Activated T-cell treated with anti-CD3 and anti-CD28 coated beads for 4 hours (primary cell): Measurements from ENCODE around the gene PHF21A.

Experiments
- DNase-seq: peaks from one replicate; pipeline ENCODE4 v3.0.0-alpha.2; 2020

PHF21A gene

GRCh38 chr11:45931739-45932138, 189.5 kb downstream of the PHF21A start:
- DNase-seq: no peak

- DNase-seq: no peak
These were observed 190.2 kb downstream of the PHF21A start for GRCh38 chr11:45930951-45931570.

GRCh38 chr11:45930031-45930794, 191.0 kb downstream of the PHF21A start:
- DNase-seq: no peak

GRCh38 chr11:45929486-45930030, 191.7 kb downstream of the PHF21A start:
- DNase-seq: no peak

DNA sequence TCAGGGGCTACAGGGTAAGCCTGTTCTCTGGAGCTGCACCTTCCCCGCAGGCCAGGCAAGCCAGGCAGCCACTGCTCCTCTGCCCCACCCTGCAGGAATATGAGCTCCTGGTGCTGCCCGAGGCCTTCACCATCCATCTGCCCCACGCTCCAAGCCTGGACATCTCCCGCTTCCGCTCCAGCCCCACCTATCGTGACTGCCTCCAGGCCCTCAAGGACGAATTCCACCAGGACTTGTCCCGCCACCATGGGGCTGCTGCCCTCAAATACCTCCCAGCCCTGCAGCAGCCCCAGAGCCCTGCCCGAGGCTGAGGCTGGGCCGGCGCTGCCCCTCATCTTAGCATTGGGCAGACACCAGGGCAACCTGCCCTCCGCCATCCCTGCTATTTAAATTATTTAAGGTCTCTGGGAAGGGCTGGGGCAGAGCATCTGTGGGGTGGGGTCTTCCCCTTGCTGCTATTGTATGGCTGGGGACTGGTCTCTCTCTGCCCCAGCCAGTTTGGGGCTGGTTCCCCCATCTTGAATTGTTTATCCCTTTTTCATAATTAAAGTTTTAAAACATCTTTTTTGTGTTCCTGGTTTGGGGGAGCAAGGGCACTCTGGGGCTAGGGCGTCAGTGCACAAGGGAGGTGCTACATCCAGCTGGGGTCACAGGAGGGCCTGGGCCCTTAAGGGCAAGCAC, 192.6 kb downstream of the PHF21A start:
- no peak for DNase-seq

DNA sequence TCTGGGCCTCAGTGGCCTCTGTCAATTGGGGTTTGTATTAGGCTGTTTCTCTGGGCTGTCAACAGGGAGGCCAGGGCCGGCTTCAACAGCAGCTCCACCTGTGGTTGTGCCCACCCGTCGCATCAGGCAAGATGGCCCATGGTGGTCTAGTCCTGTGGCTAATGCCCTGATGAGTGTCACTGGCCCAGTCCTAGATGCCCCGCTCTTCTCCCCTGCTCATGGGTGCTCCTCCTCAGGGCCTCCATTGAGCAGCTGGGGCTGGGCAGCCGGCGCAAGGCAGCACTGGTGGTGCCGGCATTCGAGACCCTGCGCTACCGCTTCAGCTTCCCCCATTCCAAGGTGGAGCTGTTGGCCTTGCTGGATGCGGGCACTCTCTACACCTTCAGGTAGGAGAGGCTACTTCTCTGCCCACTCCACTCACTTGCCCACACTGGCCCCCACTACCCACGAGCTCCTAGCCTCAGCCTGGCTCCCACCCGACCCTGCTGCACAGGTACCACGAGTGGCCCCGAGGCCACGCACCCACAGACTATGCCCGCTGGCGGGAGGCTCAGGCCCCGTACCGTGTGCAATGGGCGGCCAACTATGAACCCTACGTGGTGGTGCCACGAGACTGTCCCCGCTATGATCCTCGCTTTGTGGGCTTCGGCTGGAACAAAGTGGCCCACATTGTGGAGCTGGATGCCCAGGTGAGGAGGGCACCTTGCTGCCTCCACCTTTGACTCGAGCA, 193.4 kb downstream of the PHF21A start:
- no peak for DNase-seq

DNA sequence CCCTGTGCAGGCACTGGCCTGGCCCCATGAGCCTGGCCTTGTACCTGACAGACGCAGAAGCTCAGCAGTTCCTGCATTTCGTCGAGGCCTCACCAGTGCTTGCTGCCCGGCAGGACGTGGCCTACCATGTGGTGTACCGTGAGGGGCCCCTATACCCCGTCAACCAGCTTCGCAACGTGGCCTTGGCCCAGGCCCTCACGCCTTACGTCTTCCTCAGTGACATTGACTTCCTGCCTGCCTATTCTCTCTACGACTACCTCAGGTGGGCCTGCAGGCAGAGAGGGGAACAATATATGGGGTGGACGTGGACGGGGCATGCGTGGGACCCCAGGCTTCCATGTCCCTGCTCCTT, 193.9 kb downstream of the PHF21A start:
- DNase-seq: no peak

DNA sequence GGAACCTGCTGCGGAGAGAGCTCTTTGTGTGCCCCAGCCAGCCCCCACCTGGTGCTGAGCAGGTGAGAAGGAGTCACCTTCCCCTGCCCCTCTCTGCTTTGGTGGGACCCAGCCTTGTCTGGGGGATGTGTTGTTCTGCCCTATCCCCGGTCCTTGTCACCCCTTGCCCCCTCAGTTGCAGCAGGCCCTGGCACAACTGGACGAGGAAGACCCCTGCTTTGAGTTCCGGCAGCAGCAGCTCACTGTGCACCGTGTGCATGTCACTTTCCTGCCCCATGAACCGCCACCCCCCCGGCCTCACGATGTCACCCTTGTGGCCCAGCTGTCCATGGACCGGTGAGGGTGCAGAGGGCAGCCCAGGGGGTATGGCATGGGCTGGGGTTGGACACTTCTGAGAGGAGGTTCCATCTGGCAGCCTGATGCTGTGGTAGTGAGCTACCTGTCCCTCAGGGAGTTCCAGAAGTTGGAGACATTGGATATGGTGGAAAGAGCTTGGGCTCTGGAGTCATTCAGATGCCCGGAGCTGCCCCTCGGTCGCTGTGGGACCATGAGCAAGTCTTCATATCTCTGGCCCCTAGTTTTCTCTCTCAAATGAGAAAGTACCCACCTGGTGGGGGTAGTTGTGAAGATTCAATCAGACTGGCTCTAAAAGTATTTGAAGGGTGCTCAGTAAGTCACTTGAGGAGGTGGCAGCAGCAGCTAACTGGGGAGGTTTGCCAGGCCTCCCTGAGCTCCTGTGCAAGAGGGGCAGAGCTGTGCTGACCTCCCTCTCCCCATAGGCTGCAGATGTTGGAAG, 194.5 kb downstream of the PHF21A start:
- no peak for DNase-seq

GRCh38 chr11:45926001-45926401, 195.3 kb downstream of the PHF21A start:
- no peak for DNase-seq

DNA sequence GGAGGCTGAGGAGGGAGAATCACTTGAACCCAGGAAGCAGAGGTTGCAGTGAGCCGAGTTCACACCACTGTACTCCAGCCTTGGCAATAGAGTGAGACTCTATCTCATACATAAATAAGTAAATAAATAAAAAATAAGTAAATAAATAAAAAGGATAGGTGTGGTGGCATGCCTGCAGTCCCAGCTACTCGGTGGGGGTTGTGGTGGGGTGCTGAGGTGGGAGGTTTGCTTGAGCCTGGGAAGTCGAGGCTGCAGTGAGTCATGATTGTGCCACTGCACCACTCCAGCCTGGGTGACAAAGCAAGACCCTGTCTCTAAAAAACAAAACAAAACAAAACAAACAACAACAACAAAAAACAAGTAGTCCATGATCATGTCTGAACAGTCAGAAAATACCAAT, 195.7 kb downstream of the PHF21A start:
- DNase-seq: no peak

DNA sequence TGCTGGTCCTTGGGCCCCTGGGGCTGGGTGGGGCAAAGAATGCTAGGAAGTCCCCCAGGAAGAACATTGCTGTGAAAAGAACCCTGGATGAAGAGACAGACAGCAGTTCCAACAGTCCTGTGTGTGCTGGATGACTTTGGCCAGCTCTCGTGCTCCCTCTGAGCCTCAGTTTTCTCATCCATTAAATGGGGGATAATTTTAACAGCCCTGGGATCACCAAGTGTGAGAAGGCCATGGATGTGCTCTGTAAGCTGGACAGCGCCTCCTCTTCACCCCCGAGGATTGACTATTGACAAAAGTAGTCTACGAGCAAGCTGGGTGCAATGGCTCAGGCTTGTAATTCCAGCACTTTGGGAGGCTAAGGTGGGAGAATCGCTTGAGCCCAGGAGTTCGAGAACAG, 196.3 kb downstream of the PHF21A start:
- DNase-seq: no peak

DNA sequence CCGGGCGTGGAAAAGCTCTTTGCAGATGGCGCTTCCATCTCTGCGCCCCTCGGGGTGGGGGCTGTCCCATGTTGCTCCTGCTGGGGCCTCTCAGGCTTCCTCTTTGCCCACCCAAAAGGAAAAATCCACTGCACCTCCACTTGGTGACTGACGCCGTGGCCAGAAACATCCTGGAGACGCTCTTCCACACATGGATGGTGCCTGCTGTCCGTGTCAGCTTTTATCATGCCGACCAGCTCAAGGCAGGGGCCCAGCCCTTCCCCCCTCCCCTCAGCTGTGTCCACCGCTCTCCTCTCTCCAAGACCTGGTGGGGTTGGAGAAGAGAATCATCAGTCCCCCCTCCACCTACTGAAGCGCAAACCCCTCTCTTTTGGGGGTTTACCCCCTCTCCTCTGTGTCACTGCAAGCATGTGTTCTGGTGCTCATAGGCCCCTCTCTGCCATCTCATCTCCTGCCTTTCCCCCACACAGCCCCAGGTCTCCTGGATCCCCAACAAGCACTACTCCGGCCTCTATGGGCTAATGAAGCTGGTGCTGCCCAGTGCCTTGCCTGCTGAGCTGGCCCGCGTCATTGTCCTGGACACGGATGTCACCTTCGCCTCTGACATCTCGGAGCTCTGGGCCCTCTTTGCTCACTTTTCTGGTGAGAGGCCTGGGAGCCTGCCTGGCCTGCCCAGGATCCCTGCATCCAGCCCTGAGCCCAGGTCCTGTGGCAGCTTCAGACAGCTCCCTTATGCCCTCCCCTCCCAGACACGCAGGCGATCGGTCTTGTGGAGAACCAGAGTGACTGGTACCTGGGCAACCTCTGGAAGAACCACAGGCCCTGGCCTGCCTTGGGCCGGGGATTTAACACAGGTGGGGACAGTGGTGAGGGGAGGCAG, 197.0 kb downstream of the PHF21A start:
- DNase-seq: no peak

GRCh38 chr11:45922425-45923082, 198.7 kb downstream of the PHF21A start, which contains the start of gene LARGE2:
LARGE2 (plus strand) TSS chr11:45922656; CDS start chr11:45922883, 227 bp downstream.
- DNase-seq: no peak

DNA sequence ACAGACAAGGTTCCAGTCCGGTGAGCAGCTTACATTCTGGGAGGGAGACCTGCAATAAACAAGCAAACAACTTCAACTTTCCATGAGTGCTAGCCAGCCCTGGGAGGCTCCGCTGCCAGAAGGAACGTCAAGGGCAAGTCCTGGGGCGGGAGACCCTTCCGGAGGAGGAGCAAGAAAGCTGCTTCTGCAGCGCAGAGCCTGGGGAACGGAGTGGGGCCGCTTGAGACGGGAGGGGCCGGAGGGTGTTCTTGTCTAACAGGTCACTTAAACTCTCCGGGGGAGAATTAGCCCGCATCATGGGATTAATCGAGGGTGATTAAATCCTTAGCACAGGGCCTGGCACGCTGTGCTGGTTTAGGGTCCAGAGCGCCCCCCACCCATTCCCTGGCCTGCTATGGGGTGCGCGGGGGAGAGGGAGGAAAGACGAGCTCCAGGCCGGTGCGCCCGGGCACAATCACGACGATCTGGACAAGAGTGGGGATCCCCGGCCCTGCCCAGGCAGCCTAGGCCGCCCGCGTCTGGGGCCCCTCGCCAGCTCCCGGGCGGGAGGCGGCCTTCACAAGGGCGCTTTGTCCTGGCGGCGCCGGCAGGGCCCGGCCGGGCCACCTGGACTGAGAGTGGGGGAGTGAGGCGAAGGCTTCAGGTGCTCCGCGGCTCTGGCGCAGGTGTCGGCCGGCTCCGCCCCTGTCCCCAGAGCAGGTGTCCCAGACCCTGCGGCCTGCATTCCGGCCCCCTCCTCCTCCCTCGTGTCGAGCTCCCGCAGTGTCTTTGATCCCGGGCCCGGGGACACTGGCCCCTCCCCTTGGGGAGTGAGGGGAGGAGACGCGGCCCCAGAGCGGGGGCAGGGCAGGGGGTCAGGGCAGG, 199.5 kb downstream of the PHF21A start:
- no peak for DNase-seq

DNA sequence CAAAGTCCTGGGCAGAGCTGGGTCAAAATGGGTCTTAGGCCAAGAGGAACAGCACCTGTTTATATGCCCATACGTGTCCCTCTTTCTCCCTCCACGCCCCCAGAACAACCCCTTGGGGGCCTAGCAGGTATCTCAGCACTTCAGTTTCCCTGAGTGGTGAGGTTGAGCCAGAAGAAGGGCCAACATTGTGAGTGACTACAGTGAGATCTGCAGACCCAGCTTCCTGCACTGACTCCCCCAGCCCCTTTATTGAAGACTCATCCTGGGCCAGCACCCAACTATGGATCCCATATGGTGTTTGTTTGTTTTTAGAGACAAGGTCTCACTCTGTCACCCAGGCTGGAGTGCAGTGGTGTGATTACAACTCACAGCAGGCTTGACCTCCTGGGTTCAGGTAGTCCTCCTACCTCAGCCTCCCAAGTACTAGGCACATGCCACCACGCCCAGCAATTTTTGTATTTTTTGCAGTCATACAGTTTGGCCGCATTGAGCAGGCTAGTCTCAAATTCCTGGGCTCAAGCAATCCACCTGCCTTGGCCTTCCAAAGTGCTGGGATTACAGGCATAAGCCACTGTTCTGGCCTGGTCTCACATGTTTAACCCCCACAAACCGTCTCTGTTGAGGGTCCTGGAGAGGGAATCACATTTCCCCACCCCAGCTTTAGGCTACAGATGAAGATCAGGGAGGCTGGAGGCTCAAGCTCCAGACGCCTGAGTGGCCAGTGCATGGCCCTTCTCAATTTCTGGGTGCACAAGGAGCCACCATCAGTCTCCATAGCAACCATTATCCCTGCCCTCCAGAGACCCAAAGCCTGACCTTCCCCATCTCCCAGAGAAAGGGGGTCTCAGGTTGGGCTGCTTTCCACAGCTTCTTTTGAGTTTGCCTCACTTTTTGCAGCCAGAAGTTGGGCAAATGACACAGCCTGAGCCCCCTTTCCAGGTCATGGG, 200.4 kb downstream of the PHF21A start:
- no peak for DNase-seq

DNA sequence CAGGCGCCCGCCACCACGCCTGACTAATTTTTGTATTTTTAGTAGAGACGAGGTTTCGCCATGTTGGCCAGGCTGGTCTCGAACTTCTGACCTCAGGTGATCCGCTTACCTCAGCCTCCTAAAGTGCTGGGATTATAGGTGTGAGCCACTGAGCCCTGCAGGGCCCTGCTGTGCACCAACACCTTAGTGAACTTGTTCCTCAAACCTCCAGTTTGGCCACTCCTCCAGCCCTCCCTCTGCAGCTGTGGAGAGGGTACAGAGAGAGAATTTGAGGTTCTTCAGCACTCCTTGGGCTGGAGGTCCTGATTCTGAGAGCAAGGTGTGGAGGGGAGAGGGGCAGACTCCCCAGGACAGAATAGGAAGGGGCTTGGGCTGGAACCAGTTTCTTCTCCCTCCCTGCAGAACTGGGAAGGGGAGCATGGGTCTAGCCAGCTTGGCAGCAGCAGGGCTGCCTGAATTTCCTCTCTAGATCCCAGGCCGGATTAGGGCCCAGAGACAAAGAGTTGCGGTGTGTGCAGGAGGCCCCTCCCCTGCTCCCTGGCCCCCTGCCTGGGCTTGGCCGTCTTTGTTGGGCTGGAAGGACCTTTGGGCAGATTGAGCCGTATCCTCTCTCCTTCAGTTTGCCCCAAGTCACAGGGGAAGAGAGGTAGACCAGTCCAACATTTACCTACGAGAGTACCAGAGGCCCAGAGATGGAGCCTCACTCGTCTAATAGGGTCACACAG, 201.3 kb downstream of the PHF21A start:
- no peak for DNase-seq

GRCh38 chr11:45918962-45919675, 202.1 kb downstream of the PHF21A start:
- no peak for DNase-seq
